Calu3 (cell line): ENCODE measurements around the gene CBX3. TPM values are rescaled to one million over a fixed set of nuclear protein-coding genes. Genes with fewer than 3 reads are reported as not detected.
"Not testable (repeated sequence)": the region's sequence is repeated elsewhere in the genome, so short reads cannot be mapped to it uniquely, and the experiment has no call there.

Experiments used
- BruUV-seq: library from RNA; stranded (reverse); fragments of 400-500 nt; replicated peaks from 2 replicates; lab custom pipeline; 2021; lab: Mats Ljungman, UMichigan
- CTCF ChIA-PET: fragments of 300-600 bp; sonication (Branson Sonifier 250); formaldehyde crosslinking; loops from one replicate; lab custom pipeline; 2022; ENCODE audit warnings: antibody characterized with exemption; lab: Charles Lee
- DNase-seq: peaks from one replicate; pipeline ENCODE4 v3.0.0; 2022
- H3K27ac Mint-ChIP-seq: one replicate; pipeline ENCODE4 v1.8.0; 2022; ENCODE audit warnings: mixed read lengths; ENCODE audit not compliant: unreplicated experiment
- H3K27me3 Mint-ChIP-seq: one replicate; pipeline ENCODE4 v1.8.0; 2022; ENCODE audit warnings: mixed read lengths; ENCODE audit not compliant: unreplicated experiment
- H3K36me3 Mint-ChIP-seq: one replicate; pipeline ENCODE4 v1.8.0; 2022; ENCODE audit warnings: mild to moderate bottlenecking, moderate library complexity, mixed read lengths; ENCODE audit not compliant: insufficient read depth, unreplicated experiment
- H3K4me1 Mint-ChIP-seq: one replicate; pipeline ENCODE4 v1.8.0; 2022; ENCODE audit warnings: mild to moderate bottlenecking, low read depth, mixed read lengths; ENCODE audit not compliant: unreplicated experiment
- H3K4me3 Mint-ChIP-seq: one replicate; pipeline ENCODE4 v1.8.0; 2022; ENCODE audit warnings: mild to moderate bottlenecking, low read depth, moderate library complexity, mixed read lengths; ENCODE audit not compliant: unreplicated experiment
- H3K9me3 Mint-ChIP-seq: one replicate; pipeline ENCODE4 v1.8.0; 2022; ENCODE audit warnings: low read depth, mixed read lengths; ENCODE audit not compliant: unreplicated experiment
- intact Hi-C: fragments of 100-400 bp; cut with micrococcal nuclease; formaldehyde crosslinking; loops from one replicate; pipeline ENCODE4 v1.10.0; 2022; ENCODE audit not compliant: unreplicated experiment
- total RNA-seq: library from RNA; stranded (reverse); gene quantifications from 2 replicates; pipeline ENCODE4 v1.2.3, GENCODE V29; 2022
- TF ChIP-seq, protein P1 (sequence below): fragments of 200-600 bp; IDR thresholded peaks from one replicate; pipeline ENCODE4 v1.8.0; 2022; ENCODE audit warnings: antibody characterized with exemption; ENCODE audit not compliant: unreplicated experiment

CBX3 gene
- total RNA-seq, 1 experiment from 2014 or later: 417 TPM

GRCh38 chr7:26193432-26194207 is 7.9 kb upstream of the CBX3 start:
- no TSS peak for BruUV-seq
- Mint-ChIP-seq H3K36me3 (peaks cover 100% of the 10 kb centered on the region), H3K27ac (peak overlapping the region; percentile 81), H3K4me3 (peak overlapping the region; percentile 96), H3K27me3 (no peaks in the 10 kb centered on the region), H3K4me1 (peaks cover 82% of the 10 kb centered on the region), H3K9me3 (no peaks in the 10 kb centered on the region)
- DNase-seq: no peak
- CTCF ChIA-PET: interaction anchor here (0.6 kb wide), 1 partner anchor 40 kb away, joined by 3 read pairs; no protein-coding TSS in a partner anchor
- intact Hi-C loops: no loop called here
- TF ChIP-seq, protein P1, sequence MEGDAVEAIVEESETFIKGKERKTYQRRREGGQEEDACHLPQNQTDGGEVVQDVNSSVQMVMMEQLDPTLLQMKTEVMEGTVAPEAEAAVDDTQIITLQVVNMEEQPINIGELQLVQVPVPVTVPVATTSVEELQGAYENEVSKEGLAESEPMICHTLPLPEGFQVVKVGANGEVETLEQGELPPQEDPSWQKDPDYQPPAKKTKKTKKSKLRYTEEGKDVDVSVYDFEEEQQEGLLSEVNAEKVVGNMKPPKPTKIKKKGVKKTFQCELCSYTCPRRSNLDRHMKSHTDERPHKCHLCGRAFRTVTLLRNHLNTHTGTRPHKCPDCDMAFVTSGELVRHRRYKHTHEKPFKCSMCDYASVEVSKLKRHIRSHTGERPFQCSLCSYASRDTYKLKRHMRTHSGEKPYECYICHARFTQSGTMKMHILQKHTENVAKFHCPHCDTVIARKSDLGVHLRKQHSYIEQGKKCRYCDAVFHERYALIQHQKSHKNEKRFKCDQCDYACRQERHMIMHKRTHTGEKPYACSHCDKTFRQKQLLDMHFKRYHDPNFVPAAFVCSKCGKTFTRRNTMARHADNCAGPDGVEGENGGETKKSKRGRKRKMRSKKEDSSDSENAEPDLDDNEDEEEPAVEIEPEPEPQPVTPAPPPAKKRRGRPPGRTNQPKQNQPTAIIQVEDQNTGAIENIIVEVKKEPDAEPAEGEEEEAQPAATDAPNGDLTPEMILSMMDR: no peak

DNA sequence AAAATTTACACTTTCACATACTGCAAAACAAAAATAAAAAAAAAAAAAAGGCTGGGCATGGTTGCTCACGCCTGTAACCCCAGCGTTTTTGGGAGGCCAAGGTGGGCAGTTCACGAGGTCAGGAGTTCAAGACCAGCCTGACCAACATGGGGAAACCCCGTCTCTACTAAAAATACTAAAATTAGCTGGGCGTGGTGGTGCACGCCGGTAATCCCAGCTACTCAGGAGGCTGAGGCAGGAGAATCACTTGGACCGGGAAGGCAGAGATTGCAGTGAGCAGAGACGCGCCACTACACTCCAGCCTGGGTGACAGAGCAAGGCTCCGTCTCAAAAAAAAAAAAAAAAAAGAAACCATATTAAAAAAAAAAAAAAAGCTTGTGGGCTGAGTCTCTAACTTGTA is 6.8 kb upstream of the CBX3 start:
- peaks cover 73% of the 10 kb centered on the region for H3K4me1 Mint-ChIP-seq
- H3K4me3 Mint-ChIP-seq: peak overlapping the region; percentile 96

DNA sequence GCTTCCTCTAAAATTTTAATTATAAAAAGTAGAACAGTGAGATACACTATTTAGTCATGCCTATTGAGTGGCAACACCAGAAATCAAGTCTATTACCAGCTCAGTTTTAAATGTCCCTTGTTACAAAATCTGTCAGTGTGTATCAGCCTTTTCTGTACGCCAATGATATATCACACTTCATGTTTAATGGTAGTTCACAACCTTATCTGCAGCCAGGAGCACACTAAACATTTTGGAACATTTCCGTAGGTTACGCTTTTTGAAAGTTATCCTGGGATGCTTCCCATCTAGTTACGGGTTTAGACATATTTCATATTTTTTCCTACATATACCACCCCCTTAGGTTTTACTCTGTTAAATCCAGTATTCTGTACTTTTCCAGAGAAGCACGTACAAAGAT is 6.4 kb upstream of the CBX3 start:
- Mint-ChIP-seq H3K4me3 (peak overlapping the region; percentile 96), H3K9me3 (no peaks in the 10 kb centered on the region), H3K27me3 (no peaks in the 10 kb centered on the region), H3K27ac (peak overlapping the region; percentile 81), H3K4me1 (peaks cover 72% of the 10 kb centered on the region), H3K36me3 (peaks cover 100% of the 10 kb centered on the region)
- intact Hi-C loops: loop anchor here (5.0 kb wide), 3 partner anchors 38 to 303 kb away; no protein-coding TSS in a partner anchor
- CTCF ChIA-PET: interaction anchor here (0.7 to 1.7 kb wide), 6 partner anchors 10 to 585 kb away, joined by 3 to 18 read pairs (median 6); partner anchors contain the start of gene NFE2L3
- no TSS peak for BruUV-seq
- TF ChIP-seq, protein P1: no peak
- DNase-seq: no peak

More for the DNA sequence above, 6.8 kb upstream of the CBX3 start:
- not testable (repeated sequence) for DNase-seq, BruUV-seq, H3K9me3 Mint-ChIP-seq, H3K27me3 Mint-ChIP-seq
- CTCF ChIA-PET: interaction anchor here (0.7 to 1.7 kb wide), 7 partner anchors 10 to 584 kb away, joined by 3 to 18 read pairs (median 6); partner anchors contain the start of gene NFE2L3
- intact Hi-C loops: loop anchor here (5.0 kb wide), 3 partner anchors 37 to 302 kb away; no protein-coding TSS in a partner anchor
- H3K36me3 Mint-ChIP-seq: peaks cover 100% of the 10 kb centered on the region
- H3K27ac Mint-ChIP-seq: peak overlapping the region; percentile 81

- intact Hi-C loops: loop anchor here (5.0 kb wide), 3 partner anchors 39 to 304 kb away; no protein-coding TSS in a partner anchor
- peaks cover 100% of the 10 kb centered on the region for H3K36me3 Mint-ChIP-seq
- TF ChIP-seq, protein P1: no peak
- H3K27me3 Mint-ChIP-seq: no peaks in the 10 kb centered on the region
- CTCF ChIA-PET: interaction anchor here (0.8 to 1.7 kb wide), 4 partner anchors 9 to 169 kb away, joined by 3 to 18 read pairs (median 5); partner anchors contain the start of gene NFE2L3
- H3K4me1 Mint-ChIP-seq: peaks cover 63% of the 10 kb centered on the region
- H3K9me3 Mint-ChIP-seq: no peaks in the 10 kb centered on the region
- no peak for DNase-seq
- BruUV-seq: no TSS peak
- peak overlapping the region; percentile 81 for H3K27ac Mint-ChIP-seq
- peak overlapping the region; percentile 96 for H3K4me3 Mint-ChIP-seq
Observed at GRCh38 chr7:26195867-26196657, 5.5 kb upstream of the CBX3 start.
